ENCODE data around the gene KCNQ1. TPM values are rescaled to one million over a fixed set of nuclear protein-coding genes. Genes with fewer than 3 reads are reported as not detected.

KCNQ1 gene
- total RNA-seq, 2 donors from 2014 or later = 33.5 to 39.7 TPM

- intact Hi-C loops (cut with DNase I) = no loop called here
- DNase-seq = no peak
- ATAC-seq = no peak
Measured at GRCh38 chr11:2867142-2867541, 422.3 kb downstream of the KCNQ1 start.

GRCh38 chr11:2867722-2868505 lies 423.1 kb downstream of the KCNQ1 start:
- ATAC-seq (no peak), DNase-seq (no peak)
- intact Hi-C loops (cut with DNase I) = no loop called here

- no peak for DNase-seq
Measured at GRCh38 chr11:2868506-2869133, 423.8 kb downstream of the KCNQ1 start.

GRCh38 chr11:2869134-2869526 lies 424.3 kb downstream of the KCNQ1 start:
- no peak for ATAC-seq
- DNase-seq = no peak
- intact Hi-C loops (cut with DNase I) = no loop called here

More at GRCh38 chr11:2868506-2869133, 423.8 kb downstream of the KCNQ1 start:
- intact Hi-C loops (cut with DNase I) = no loop called here
- ATAC-seq = no peak

- intact Hi-C loops (cut with DNase I) = no loop called here
- no peak for ATAC-seq
- DNase-seq = no peak
Measured at GRCh38 chr11:2869561-2870427, 425.0 kb downstream of the KCNQ1 start.

- intact Hi-C loops (cut with DNase I) = no loop called here
- ATAC-seq (peak in 1 of 2 donors; percentile 10), DNase-seq (no peak)
Measured at GRCh38 chr11:2870460-2870859, 425.7 kb downstream of the KCNQ1 start.

GRCh38 chr11:2870969-2871680 lies 426.3 kb downstream of the KCNQ1 start:
- intact Hi-C loops (cut with DNase I) = no loop called here
- DNase-seq (no peak), ATAC-seq (peak in 1 of 2 donors; percentile 82)

GRCh38 chr11:2874963-2875362 lies 430.2 kb downstream of the KCNQ1 start:
- DNase-seq (no peak), ATAC-seq (no peak)
- intact Hi-C loops (cut with DNase I) = no loop called here

- DNase-seq (no peak), ATAC-seq (peak in 1 of 2 donors; percentile 58)
- intact Hi-C loops (cut with DNase I) = no loop called here
Measured at GRCh38 chr11:2877474-2877873, 432.7 kb downstream of the KCNQ1 start.

- ATAC-seq = no peak
- intact Hi-C loops (cut with DNase I) = no loop called here
- DNase-seq = no peak
Measured at GRCh38 chr11:2878782-2879181, 434.0 kb downstream of the KCNQ1 start.

GRCh38 chr11:2880646-2881045 lies 435.8 kb downstream of the KCNQ1 start:
- intact Hi-C loops (cut with DNase I) = loop anchor here in 1 of 2 donors (5.0 to 10.0 kb wide), 2 partner anchors 48 to 96 kb away; no protein-coding TSS in a partner anchor
- DNase-seq (no peak), ATAC-seq (no peak)

GRCh38 chr11:2881076-2881980 lies 436.5 kb downstream of the KCNQ1 start:
- ATAC-seq (no peak), DNase-seq (no peak)
- intact Hi-C loops (cut with DNase I) = loop anchor here in 1 of 2 donors (5.0 to 10.0 kb wide), 2 partner anchors 49 to 97 kb away; no protein-coding TSS in a partner anchor

- DNase-seq (no peak), ATAC-seq (no peak)
- intact Hi-C loops (cut with DNase I) = loop anchor here in 1 of 2 donors (5.0 to 10.0 kb wide), 2 partner anchors 50 to 97 kb away; no protein-coding TSS in a partner anchor
Measured at GRCh38 chr11:2881981-2882375, 437.2 kb downstream of the KCNQ1 start.

GRCh38 chr11:2882396-2883110 lies 437.7 kb downstream of the KCNQ1 start:
- no peak for DNase-seq
- intact Hi-C loops (cut with DNase I) = loop anchor here in 1 of 2 donors (5.0 to 10.0 kb wide), 2 partner anchors 50 to 98 kb away; no protein-coding TSS in a partner anchor
- ATAC-seq = no peak

- ATAC-seq (no peak), DNase-seq (no peak)
- intact Hi-C loops (cut with DNase I) = loop anchor here in 1 of 2 donors (5.0 to 10.0 kb wide), 2 partner anchors 51 to 99 kb away; no protein-coding TSS in a partner anchor
Measured at GRCh38 chr11:2883640-2883978, 438.8 kb downstream of the KCNQ1 start.

GRCh38 chr11:2883979-2884815 lies 439.4 kb downstream of the KCNQ1 start:
- intact Hi-C loops (cut with DNase I) = loop anchor here in 1 of 2 donors (2.0 to 10.0 kb wide), 3 partner anchors 52 to 187 kb away; no protein-coding TSS in a partner anchor
- DNase-seq = peak; percentile 69

More at GRCh38 chr11:2883979-2884815, 439.4 kb downstream of the KCNQ1 start:
- peak; percentile 23 to 33 for ATAC-seq
